GM12801 (cell line): Measurements from ENCODE around the gene CPLANE2.

Experiments used
- TF ChIP-seq, protein P1 (sequence below): IDR thresholded peaks from one replicate; pipeline ENCODE4 v1.5.1; 2011; ENCODE audit warnings: control low read depth; ENCODE audit not compliant: insufficient read length; ENCODE audit errors: extremely low read depth

CPLANE2 gene

DNA sequence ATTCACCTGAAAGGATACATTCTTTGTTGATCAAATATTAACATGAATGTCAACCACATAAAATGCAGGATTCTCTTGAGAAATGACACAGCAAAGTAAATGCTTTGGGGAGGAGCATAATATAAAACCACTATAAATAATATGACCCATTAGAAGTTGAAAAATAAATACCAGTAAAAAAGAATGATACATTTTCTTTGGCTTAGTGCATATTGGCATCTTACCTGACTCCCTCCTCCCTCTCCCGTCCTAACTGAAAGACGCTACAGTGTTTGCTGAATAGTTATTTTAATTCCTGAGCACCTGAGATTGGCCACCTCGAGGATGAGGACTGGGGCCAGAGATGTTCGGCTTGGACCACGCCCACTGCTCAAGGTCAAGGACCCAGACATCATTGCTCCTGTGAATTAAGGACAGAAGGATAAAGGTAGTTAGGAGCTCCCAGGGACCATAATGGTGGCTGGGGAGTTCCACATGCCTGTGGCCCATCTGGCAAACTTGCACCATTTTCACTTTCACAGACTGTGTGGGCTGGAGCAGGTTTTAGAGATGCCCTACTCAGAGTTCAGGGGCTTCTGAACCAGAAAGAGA is 16.4 kb upstream of the CPLANE2 start:
- TF ChIP-seq, protein P1, sequence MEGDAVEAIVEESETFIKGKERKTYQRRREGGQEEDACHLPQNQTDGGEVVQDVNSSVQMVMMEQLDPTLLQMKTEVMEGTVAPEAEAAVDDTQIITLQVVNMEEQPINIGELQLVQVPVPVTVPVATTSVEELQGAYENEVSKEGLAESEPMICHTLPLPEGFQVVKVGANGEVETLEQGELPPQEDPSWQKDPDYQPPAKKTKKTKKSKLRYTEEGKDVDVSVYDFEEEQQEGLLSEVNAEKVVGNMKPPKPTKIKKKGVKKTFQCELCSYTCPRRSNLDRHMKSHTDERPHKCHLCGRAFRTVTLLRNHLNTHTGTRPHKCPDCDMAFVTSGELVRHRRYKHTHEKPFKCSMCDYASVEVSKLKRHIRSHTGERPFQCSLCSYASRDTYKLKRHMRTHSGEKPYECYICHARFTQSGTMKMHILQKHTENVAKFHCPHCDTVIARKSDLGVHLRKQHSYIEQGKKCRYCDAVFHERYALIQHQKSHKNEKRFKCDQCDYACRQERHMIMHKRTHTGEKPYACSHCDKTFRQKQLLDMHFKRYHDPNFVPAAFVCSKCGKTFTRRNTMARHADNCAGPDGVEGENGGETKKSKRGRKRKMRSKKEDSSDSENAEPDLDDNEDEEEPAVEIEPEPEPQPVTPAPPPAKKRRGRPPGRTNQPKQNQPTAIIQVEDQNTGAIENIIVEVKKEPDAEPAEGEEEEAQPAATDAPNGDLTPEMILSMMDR = no peak

DNA sequence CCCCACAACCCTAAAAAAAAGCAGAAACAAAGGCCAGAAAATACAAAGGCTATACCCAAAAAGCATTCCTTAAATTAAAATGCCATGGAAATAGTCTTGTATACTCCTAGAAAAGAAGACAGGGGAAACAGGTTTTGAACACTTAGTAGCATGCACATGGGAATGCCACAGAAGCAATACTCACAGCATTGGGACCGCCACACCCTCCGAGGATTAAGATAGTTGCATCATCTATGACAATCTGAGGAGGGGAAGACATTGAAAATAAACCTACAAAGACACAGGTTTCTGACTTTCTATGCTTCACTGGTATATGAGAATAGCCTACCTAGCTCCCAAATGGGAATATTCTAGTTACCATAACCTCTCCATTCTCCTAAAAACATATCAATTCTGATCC is 15.9 kb upstream of the CPLANE2 start:
- TF ChIP-seq, protein P1 = no peak

DNA sequence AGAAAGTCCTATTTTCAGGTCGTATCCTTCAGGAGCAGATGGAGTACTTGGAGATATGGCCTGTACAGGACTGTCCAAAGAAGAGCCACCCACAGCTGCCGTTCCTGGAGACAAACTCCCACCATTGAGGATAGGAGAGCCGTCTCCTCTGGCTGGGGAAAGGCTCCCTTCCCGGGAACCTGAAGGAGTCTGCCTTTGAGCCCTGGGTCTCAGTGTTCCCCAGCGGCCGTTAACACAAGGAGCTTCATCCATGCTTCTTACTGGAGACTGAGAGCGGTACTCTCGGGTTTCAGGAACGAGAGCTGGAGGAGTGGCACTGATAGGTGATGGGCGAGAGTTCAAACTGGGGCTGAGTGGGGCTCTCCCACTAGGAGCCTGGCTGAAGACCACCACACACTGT is 14.4 kb upstream of the CPLANE2 start:
- TF ChIP-seq, protein P1 = no peak

DNA sequence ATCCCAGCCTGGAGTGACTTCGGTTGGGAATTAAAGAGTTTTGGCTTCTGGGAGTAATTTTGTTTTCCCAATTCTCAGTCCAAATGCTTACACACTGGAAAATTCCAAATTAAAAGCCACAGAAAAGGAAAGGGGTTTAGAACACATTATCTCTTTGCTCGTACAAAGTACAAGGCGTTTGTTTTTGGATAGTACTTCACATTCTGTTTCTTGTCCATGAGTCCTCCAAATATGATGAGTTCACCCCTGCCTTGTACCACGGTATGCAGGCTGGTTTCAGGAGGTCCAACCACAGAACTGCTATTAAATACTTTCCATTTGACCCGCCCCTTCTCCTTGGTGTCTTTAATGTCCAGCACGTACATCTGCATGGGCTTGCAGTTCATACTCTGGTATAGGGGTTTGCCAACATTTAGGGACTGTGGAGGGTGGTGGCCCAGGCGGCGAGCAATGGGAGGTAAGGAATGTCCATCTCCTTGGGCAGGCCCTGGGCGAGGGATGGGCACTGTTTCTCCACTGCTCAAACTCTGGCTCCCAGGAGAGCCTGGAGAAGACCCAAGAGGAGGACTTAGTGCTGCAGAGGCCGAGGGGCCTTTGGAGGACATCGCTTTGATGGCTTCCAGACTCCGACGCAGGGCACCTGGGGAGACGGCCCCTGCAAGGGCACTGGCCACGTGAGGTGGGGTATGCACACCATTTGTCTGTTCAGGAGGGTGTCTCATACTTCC is 13.7 kb upstream of the CPLANE2 start:
- TF ChIP-seq, protein P1 = no peak

DNA sequence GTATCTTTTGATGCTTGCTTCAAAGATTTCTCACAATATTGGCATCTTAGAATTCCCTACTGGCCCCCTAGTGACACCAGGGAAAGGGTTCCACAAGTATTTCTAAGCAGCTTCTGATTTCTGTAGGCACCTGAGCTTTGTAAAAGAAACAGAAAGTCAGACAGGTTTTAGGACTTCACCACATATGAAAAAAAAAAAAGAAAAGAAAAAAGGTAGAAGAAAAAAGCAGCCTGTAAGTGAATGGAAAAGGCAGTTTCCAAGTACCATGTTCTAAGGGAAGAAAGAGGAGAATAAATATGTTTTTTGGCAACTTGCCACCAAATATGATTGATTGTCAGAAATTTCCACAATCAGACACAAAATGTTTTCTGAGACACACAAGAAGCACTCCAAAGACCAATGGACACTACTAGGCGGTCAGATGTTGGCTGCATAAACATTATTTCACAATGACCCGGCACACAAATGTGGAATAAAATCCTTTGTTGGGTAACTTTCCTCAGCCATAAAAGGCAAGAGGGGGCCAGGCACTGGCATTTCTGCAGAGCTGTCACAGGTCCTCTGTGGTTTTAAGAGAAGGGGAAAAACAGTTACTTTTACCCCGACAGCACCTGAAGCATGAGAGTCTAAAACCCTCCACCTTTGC is 12.7 kb upstream of the CPLANE2 start:
- TF ChIP-seq, protein P1 = no peak

DNA sequence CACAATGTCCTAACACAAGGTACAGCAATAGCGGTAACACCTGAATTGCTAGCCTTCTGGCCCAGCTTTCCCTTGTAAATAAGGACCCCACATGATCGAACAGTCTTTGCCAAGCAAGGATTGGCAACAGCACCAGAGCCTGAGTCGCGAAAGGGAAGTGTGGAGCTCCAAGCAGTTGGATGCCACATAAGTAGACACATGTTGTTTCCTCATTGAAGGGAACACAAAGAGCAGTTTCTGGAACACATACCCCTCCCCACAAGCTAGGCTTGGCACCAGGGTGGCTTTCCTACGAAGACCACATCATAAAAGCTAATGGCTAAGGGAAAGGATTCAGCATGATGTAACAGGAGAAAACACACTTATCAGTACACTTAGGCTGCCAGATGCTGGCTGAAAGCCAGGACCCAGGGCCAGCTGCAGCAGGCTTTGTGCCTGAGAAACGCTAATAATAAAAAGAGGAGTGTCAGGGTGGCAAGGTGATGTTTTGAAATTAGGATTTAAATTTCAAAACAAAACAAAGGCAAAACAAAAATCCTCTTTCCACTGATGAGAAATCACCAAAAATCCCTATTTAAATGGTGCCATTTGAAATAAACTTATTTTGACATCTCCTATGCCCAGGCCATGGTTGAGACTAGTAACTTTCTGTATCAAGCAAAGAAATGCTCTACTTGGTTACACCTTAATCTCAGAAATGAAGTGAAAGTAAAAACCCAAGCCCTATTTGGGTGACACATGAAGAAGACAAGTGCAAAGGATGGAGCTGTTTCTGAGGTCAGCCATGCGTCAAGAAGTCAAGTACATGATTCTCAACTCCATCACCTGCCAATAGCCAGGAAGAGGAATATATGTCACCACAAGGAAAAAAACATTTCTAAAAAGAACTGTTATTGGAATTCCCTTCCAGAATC is 11.9 kb upstream of the CPLANE2 start:
- TF ChIP-seq, protein P1 = no peak

DNA sequence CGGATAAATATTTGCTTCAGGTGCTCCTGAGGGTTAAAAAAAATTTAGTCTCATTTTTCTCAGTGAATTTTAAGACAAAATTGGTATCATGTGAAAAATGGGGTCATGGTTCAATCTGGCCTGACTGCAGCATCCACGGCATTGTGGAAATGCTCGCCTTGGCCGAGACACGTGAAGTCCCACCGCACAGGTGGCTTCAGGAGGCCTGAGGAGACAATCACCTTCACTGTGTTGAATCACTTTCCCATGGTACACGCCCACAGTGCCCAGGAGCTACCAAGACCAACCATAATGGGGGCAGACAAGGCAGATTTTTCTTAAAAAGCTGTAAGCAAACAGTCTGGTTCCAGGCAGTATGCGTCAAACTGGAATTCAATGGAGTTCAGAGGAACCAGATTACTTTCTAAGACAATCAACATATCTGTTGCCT is 11.0 kb upstream of the CPLANE2 start:
- TF ChIP-seq, protein P1 = no peak
